GM12878 (cell line): Measurements from ENCODE around the gene PRKN. TPM values are rescaled to one million over a fixed set of nuclear protein-coding genes. Genes with fewer than 3 reads are reported as not detected.

Experiments
- ATAC-seq: fragments of 200-7000 bp; cut with Tn5 transposase; 3 replicates; pipeline ENCODE4 v1.9.1; 2020; ENCODE audit warnings: mild to moderate bottlenecking, moderate library complexity
- BruUV-seq: library from RNA; stranded (reverse); fragments of 400-500 nt; replicated peaks from 2 replicates; lab custom pipeline; 2021; lab: Mats Ljungman, UMichigan
- CTCF ChIA-PET: fragments of 300-600 bp; sonication (Branson Sonifier 250); formaldehyde crosslinking; extraction: SDS; loops from one replicate; lab custom pipeline; 2021; ENCODE audit warnings: inconsistent platforms; lab: Yijun Ruan, JAX
- POLR2A ChIA-PET: fragments of 350-600 bp; formaldehyde crosslinking; extraction: SDS; loops from one replicate; lab custom pipeline; 2021; ENCODE audit warnings: inconsistent platforms; lab: Charles Lee
- RAD21 ChIA-PET: fragments of 300-600 bp; sonication (Branson Sonifier 250); formaldehyde crosslinking; loops from one replicate; lab custom pipeline; 2023; ENCODE audit warnings: antibody characterized with exemption; ENCODE audit not compliant: unreplicated experiment; lab: Charles Lee
- SMC1A ChIA-PET: fragments of 300-600 bp; sonication (Branson Sonifier 250); formaldehyde crosslinking; loops from one replicate; lab custom pipeline; 2023; ENCODE audit not compliant: unreplicated experiment, uncharacterized antibody; lab: Charles Lee
- DNase-seq: peaks from one replicate; pipeline ENCODE4 v3.0.0-alpha.2; 2011; ENCODE audit warnings: low read depth, low spot score
- FAIRE-seq: peaks from 3 replicates; lab custom pipeline; 2011; peaks lifted over from hg19 to GRCh38; lab: Jason Lieb, UNC
- H2AFZ ChIP-seq: 2 replicates; pipeline ENCODE4 v1.6.0; 2011; ENCODE audit warnings: low read depth, low read length, control low read depth; ENCODE audit not compliant: control insufficient read depth
- H3K27ac ChIP-seq: 2 replicates; pipeline ENCODE4 v1.5.1; 2011; ENCODE audit warnings: control low read depth; ENCODE audit not compliant: control insufficient read depth, insufficient read depth
- H3K27me3 ChIP-seq, 2 experiments: replicated peaks in 1 of 2; 2 replicates each; pipeline versions ENCODE4 v1.6.0 to v1.6.1; 2011; ENCODE audit warnings: low read length in 1 of 2; ENCODE audit not compliant: control insufficient read depth in 2 of 2, insufficient read depth in 2 of 2
- H3K36me3 ChIP-seq, 2 experiments: 2 replicates each; pipeline ENCODE4 v1.5.1; 2011; ENCODE audit warnings: low read length in 1 of 2; ENCODE audit not compliant: control insufficient read depth in 2 of 2, insufficient read depth in 2 of 2
- H3K4me1 ChIP-seq: 2 replicates; pipeline ENCODE4 v1.6.1; 2011; ENCODE audit warnings: mild to moderate bottlenecking, low read length, moderate library complexity, mixed read lengths; ENCODE audit not compliant: control insufficient read depth, insufficient read depth
- H3K4me2 ChIP-seq: 2 replicates; pipeline ENCODE4 v1.6.0; 2011; ENCODE audit warnings: control low read depth; ENCODE audit not compliant: control insufficient read depth, insufficient read depth
- H3K4me3 ChIP-seq: fragments of 200-600 bp; sonication (generic); 2 replicates; pipeline ENCODE4 v1.5.1; 2016
- H3K79me2 ChIP-seq: 2 replicates; pipeline ENCODE4 v1.6.0; 2011; ENCODE audit warnings: low read length; ENCODE audit not compliant: control insufficient read depth, insufficient read depth
- H3K9ac ChIP-seq: 2 replicates; pipeline ENCODE4 v1.8.0; 2011; ENCODE audit warnings: low read length, control low read depth, mixed read lengths; ENCODE audit not compliant: control insufficient read depth, insufficient read depth
- H3K9me3 ChIP-seq: replicated peaks from 3 replicates; pipeline ENCODE4 v1.5.1; 2011; ENCODE audit warnings: mild to moderate bottlenecking, low read length; ENCODE audit not compliant: control insufficient read depth, insufficient read depth
- H4K20me1 ChIP-seq: 2 replicates; pipeline ENCODE4 v1.6.0; 2011; ENCODE audit not compliant: control insufficient read depth, insufficient read depth
- BRCA1 ChIP-seq: IDR thresholded peaks from 2 replicates; pipeline ENCODE4 v1.6.1; 2011; ENCODE audit warnings: low read depth, low read length, improper control_type of control experiment
- CHD1 ChIP-seq: IDR thresholded peaks from 2 replicates; pipeline ENCODE4 v1.6.1; 2012; ENCODE audit warnings: low read depth, low read length, improper control_type of control experiment
- EED ChIP-seq: sonication (generic); IDR thresholded peaks from 2 replicates; pipeline ENCODE4 v1.6.1; 2016; ENCODE audit warnings: antibody characterized with exemption, low read depth
- ESRRA ChIP-seq: IDR thresholded peaks from 2 replicates; pipeline ENCODE4 v1.6.1; 2012; ENCODE audit warnings: mild to moderate bottlenecking, low read length, improper control_type of control experiment
- IRF4 ChIP-seq: IDR thresholded peaks from 2 replicates; pipeline ENCODE4 v1.6.1; 2011; ENCODE audit warnings: low read depth, low read length
- MTA2 ChIP-seq: fragments of 450-650 bp; IDR thresholded peaks from 2 replicates; pipeline ENCODE4 v1.6.1; 2016; ENCODE audit warnings: low read depth, mild to moderate bottlenecking, moderate library complexity
- NFYA ChIP-seq: IDR thresholded peaks from 2 replicates; pipeline ENCODE4 v1.6.1; 2011; ENCODE audit warnings: low read depth, mild to moderate bottlenecking, low read length, improper control_type of control experiment, borderline replicate concordance
- NRF1 ChIP-seq: conservative IDR thresholded peaks from 2 replicates; pipeline ENCODE4 v1.6.1; 2011; ENCODE audit warnings: mild to moderate bottlenecking, low read depth, low read length, improper control_type of control experiment
- RCOR1 ChIP-seq: conservative IDR thresholded peaks from 2 replicates; pipeline ENCODE4 v1.6.1; 2012; ENCODE audit warnings: low read depth, low read length, improper control_type of control experiment
- RFX5 ChIP-seq: IDR thresholded peaks from 2 replicates; pipeline ENCODE4 v1.6.1; 2011; ENCODE audit warnings: low read depth, low read length, improper control_type of control experiment
- SREBF1 ChIP-seq: IDR thresholded peaks from 2 replicates; pipeline ENCODE4 v1.6.1; 2012; ENCODE audit warnings: mild to moderate bottlenecking, low read length
- SREBF2 ChIP-seq: IDR thresholded peaks from 2 replicates; pipeline ENCODE4 v1.6.1; 2012; ENCODE audit warnings: mild to moderate bottlenecking, low read length
- SUZ12 ChIP-seq: fragments of 200-600 bp; sonication (generic); IDR thresholded peaks from one replicate; pipeline ENCODE4 v1.6.1; 2018; ENCODE audit warnings: antibody characterized with exemption, mild to moderate bottlenecking; ENCODE audit not compliant: unreplicated experiment
- YY1 ChIP-seq: IDR thresholded peaks from 2 replicates; pipeline ENCODE4 v1.6.1; 2011; ENCODE audit warnings: low read depth, mild to moderate bottlenecking, low read length
- ZNF622 ChIP-seq: fragments of 450-650 bp; IDR thresholded peaks from 2 replicates; pipeline ENCODE4 v1.6.1; 2017; ENCODE audit warnings: mild to moderate bottlenecking, inconsistent platforms
- WGBS: methylation state at CpG from one replicate; pipeline ENCODE4 v1.1.6; 2016; ENCODE audit warnings: low lambda C conversion rate; ENCODE audit not compliant: insufficient replicate concordance, insufficient coverage; ENCODE audit errors: missing lambda C conversion rate; 5-methylcytosine and 5-hydroxymethylcytosine counted together
- in situ Hi-C: fragments of 300-500 bp; cut with MboI; formaldehyde crosslinking; loops from 9 replicates; pipeline ENCODE4 v1.14.3; 2018; ENCODE audit warnings: mixed read lengths
- intact Hi-C: fragments of 100-400 bp; cut with micrococcal nuclease; formaldehyde crosslinking; loops from one replicate; pipeline ENCODE4 v1.14.2; 2022; ENCODE audit not compliant: unreplicated experiment
- polyA plus RNA-seq, 11 experiments: library from polyadenylated mRNA; depleted of rRNA in 4 of 11; unstranded in 6 of 11; stranded (reverse) in 5 of 11; fragments of >200 nt; fragmentation: Nextera tagmentation in 4 of 11; fragmentation: Illumina TruSeq in 1 of 11; extraction: Ambion mirVana in 4 of 11; extraction: Trizol in 1 of 11; gene quantifications; 1 replicate in 1 of 11; 2 replicates in 10 of 11; pipeline versions ENCODE4 v1.2.1 to v1.2.3, GENCODE V29; 2011 to 2016; ENCODE audit warnings: inconsistent platforms in 2 of 11, missing spikeins in 2 of 11, low read depth in 1 of 11
- total RNA-seq, 4 experiments: library from RNA; depleted of rRNA in 3 of 4; stranded (reverse); fragments of >200 nt in 3 of 4; fragmentation: Illumina TruSeq in 1 of 4; extraction: Trizol in 1 of 4; gene quantifications; 2 replicates each; pipeline versions ENCODE4 v1.2.1 to v1.2.3, GENCODE V29; 2013 to 2021
- TF ChIP-seq, protein P1 (sequence below): IDR thresholded peaks from 2 replicates; pipeline ENCODE4 v1.6.1; 2012; ENCODE audit warnings: low read depth, low read length, improper control_type of control experiment
- TF ChIP-seq, protein P2 (sequence below): fragments of 150-350 bp; IDR thresholded peaks from 2 replicates; pipeline ENCODE4 v1.6.1; 2014; ENCODE audit warnings: mild to moderate bottlenecking, low read depth, low read length
- TF ChIP-seq, protein P3 (sequence below), 3 experiments: IDR thresholded peaks in 2 of 3; conservative IDR thresholded peaks in 1 of 3; 2 replicates each; pipeline ENCODE4 v1.5.1; 2011; ENCODE audit warnings: low read depth in 3 of 3, low read length in 3 of 3, mild to moderate bottlenecking in 3 of 3, control low read depth in 2 of 3, moderate library complexity in 2 of 3, inconsistent platforms in 1 of 3, mixed read lengths in 1 of 3; ENCODE audit not compliant: control insufficient read depth in 2 of 3, insufficient read depth in 1 of 3; ENCODE audit errors: extremely low read depth in 1 of 3
- TF ChIP-seq, protein P4 (sequence below): fragments of 450-650 bp; IDR thresholded peaks from 2 replicates; pipeline ENCODE4 v1.6.1; 2016; ENCODE audit warnings: mild to moderate bottlenecking

The PRKN gene
- total and polyA plus RNA-seq, 10 of the 15 experiments (the other 5 are each of a cell fraction or from before 2014, with no cell fraction given): 0.06 to 0.09 TPM; not detected in 8

DNA sequence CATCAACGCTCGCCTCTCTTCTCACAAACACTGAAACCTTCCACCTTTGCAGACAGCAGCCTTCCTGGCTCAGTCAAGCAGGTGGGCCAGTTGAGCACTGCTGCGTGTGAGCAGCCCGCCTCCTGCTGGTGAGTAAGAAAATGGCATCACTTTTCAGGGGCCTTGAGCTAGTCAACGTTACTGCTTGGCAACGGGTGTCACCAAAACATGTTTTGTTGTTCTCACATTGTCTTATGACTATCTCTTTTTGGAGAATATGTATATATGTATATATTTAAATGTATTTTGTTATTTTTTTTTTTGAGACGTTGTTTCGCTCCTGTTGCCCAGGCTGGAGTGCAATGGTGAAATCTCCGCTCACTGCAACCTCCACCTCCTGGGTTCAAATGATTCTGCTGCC is 1356.7 kb downstream of the PRKN start:
- no peaks in the 10 kb centered on the region for H3K27me3 ChIP-seq
- intact Hi-C loops: loop anchor here (1.0 to 5.0 kb wide), 4 partner anchors 219 to 849 kb away; no protein-coding TSS in a partner anchor
- WGBS: 11% methylated on average over 9 of the region's 9 CpGs
- H3K79me2 ChIP-seq: no peaks in the 10 kb centered on the region
- H2AFZ ChIP-seq: no peak overlapping the region
- no TSS peak for BruUV-seq
- ChIA-PET RAD21 (interaction anchor here (0.6 to 9.2 kb wide), 14 partner anchors 9 to 637 kb away, joined by 3 to 162 read pairs (median 4); no protein-coding TSS in a partner anchor), CTCF (interaction anchor here (0.6 to 12.2 kb wide), 48 partner anchors 8 to 851 kb away, joined by 3 to 334 read pairs (median 4); partner anchors contain the start of genes AGPAT4 and MAP3K4), POLR2A (no interaction called here), SMC1A (interaction anchor here (0.6 to 11.5 kb wide), 21 partner anchors 9 to 655 kb away, joined by 3 to 209 read pairs (median 4); no protein-coding TSS in a partner anchor)
- H3K4me3 ChIP-seq: no peak overlapping the region
- no peak overlapping the region for H3K27ac ChIP-seq
- H4K20me1 ChIP-seq: no peaks in the 10 kb centered on the region
- H3K9me3 ChIP-seq: no peaks in the 10 kb centered on the region; the same call in 2 of the 3 replicates
- no peaks in the 10 kb centered on the region for H3K4me1 ChIP-seq
- no peak overlapping the region for H3K4me2 ChIP-seq
- in situ Hi-C loops: loop anchor here (5.0 to 25.0 kb wide), 4 partner anchors 234 to 846 kb away; no protein-coding TSS in a partner anchor
- DNase-seq (peak; percentile 16), FAIRE-seq (peak; percentile 93), ATAC-seq (peak; percentile 93)
- H3K36me3 ChIP-seq: no peaks in the 10 kb centered on the region
- no peak overlapping the region for H3K9ac ChIP-seq
- TF ChIP-seq, protein P1, sequence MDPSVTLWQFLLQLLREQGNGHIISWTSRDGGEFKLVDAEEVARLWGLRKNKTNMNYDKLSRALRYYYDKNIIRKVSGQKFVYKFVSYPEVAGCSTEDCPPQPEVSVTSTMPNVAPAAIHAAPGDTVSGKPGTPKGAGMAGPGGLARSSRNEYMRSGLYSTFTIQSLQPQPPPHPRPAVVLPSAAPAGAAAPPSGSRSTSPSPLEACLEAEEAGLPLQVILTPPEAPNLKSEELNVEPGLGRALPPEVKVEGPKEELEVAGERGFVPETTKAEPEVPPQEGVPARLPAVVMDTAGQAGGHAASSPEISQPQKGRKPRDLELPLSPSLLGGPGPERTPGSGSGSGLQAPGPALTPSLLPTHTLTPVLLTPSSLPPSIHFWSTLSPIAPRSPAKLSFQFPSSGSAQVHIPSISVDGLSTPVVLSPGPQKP: no peak
- TF ChIP-seq MTA2: no peak
- TF ChIP-seq YY1: peak; percentile 77
- TF ChIP-seq SREBF2: no peak
- TF ChIP-seq SREBF1: no peak
- TF ChIP-seq RCOR1: no peak
- TF ChIP-seq BRCA1: no peak
- TF ChIP-seq NRF1: no peak
- TF ChIP-seq, protein P2, sequence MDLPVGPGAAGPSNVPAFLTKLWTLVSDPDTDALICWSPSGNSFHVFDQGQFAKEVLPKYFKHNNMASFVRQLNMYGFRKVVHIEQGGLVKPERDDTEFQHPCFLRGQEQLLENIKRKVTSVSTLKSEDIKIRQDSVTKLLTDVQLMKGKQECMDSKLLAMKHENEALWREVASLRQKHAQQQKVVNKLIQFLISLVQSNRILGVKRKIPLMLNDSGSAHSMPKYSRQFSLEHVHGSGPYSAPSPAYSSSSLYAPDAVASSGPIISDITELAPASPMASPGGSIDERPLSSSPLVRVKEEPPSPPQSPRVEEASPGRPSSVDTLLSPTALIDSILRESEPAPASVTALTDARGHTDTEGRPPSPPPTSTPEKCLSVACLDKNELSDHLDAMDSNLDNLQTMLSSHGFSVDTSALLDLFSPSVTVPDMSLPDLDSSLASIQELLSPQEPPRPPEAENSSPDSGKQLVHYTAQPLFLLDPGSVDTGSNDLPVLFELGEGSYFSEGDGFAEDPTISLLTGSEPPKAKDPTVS: no peak
- TF ChIP-seq SUZ12: no peak
- TF ChIP-seq, protein P3, sequence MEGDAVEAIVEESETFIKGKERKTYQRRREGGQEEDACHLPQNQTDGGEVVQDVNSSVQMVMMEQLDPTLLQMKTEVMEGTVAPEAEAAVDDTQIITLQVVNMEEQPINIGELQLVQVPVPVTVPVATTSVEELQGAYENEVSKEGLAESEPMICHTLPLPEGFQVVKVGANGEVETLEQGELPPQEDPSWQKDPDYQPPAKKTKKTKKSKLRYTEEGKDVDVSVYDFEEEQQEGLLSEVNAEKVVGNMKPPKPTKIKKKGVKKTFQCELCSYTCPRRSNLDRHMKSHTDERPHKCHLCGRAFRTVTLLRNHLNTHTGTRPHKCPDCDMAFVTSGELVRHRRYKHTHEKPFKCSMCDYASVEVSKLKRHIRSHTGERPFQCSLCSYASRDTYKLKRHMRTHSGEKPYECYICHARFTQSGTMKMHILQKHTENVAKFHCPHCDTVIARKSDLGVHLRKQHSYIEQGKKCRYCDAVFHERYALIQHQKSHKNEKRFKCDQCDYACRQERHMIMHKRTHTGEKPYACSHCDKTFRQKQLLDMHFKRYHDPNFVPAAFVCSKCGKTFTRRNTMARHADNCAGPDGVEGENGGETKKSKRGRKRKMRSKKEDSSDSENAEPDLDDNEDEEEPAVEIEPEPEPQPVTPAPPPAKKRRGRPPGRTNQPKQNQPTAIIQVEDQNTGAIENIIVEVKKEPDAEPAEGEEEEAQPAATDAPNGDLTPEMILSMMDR (IDR thresholded peaks at IDR 0.05 in 2 of 3, conservative IDR thresholded peaks at IDR 0.05 in 1 of 3; ENCODE audit: control insufficient read depth in 2 of 3, extremely low read depth in 1 of 3, insufficient read depth in 1 of 3, low read depth in 3 of 3, low read length in 3 of 3): peak; percentile 90 to 98 (median 96)
- no peak for TF ChIP-seq CHD1
- no peak for TF ChIP-seq EED
- 0 out of 2 replicates have a peak, but pooled peaks have one; percentile 15 for TF ChIP-seq IRF4
- TF ChIP-seq NFYA: no peak
- no peak for TF ChIP-seq ESRRA
- peak; percentile 41; the same call in 1 of the 2 replicates for TF ChIP-seq RFX5
- TF ChIP-seq, protein P4, sequence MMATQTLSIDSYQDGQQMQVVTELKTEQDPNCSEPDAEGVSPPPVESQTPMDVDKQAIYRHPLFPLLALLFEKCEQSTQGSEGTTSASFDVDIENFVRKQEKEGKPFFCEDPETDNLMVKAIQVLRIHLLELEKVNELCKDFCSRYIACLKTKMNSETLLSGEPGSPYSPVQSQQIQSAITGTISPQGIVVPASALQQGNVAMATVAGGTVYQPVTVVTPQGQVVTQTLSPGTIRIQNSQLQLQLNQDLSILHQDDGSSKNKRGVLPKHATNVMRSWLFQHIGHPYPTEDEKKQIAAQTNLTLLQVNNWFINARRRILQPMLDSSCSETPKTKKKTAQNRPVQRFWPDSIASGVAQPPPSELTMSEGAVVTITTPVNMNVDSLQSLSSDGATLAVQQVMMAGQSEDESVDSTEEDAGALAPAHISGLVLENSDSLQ: no peak
- TF ChIP-seq ZNF622: no peak
